GM04504 (cell line): ENCODE measurements around the gene EMD.
"Not testable (repeated sequence)": the region's sequence is repeated elsewhere in the genome, so short reads cannot be mapped to it uniquely, and the experiment has no call there.

ENCODE experiments used
- DNase-seq: peaks from one replicate; pipeline ENCODE4 v3.0.0-alpha.2; 2012; ENCODE audit warnings: low read depth

The EMD gene

DNA sequence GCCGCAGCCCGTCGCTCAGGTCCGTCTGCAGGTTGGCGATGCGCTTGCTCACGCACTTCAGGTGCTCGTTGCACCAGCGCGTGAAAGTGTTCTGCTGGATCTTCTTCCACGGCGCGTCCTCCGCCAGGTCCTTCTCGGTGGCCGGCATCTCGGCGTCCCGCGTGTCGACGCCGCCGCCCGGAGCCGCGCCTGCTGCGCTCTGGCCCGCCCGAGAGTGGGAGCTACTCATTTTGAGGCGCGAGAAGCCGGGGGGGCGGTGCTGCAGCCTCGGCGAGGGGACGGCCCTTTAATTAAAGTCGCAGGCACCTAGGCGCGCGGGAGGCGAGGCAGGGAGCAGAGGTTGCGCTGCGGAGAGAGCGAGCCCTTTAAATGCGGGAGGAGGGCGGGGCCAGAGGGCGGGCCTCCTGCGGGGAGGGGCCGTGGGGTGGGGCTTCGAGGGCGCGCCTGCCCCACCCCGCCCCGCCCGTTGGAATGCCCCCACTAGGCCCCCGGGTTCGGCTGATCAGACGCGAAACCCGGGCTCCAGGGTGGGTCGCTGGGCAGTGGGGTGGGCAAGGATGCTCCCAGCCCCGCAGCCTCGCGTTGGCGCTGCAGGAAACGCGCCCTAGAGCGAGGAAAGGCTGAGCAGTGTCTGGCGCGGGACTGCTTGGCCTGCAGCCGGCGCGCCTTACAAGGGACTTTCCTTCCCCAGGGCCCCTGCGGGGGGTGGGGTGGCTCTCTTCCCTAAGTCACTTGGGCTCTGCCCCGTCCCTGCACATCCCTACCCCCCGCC is 7.9 kb upstream of the EMD start:
- peak; percentile 86 for DNase-seq

GRCh38 chrX:154371789-154372300 is 7.2 kb upstream of the EMD start:
- no peak for DNase-seq

DNA sequence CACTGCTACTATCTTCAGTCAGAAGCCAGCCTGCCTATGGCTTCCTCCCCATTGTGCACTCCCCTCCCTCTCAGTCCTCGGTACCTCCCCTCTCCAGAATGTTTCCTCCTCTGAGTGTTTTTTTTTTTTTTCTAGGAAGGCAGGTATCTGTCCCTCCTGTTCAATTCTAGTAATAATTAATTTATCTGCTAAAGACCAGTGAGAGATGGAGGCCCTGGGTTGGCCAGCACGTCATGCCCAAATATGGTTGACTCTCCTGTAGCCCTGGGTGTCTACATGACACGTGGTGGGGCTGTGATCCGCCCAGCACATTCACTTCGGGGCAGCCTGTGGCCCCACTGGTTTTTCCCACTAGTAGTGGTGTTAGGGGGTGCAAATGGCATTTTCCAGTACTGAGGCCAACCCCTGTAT is 6.5 kb upstream of the EMD start:
- no peak for DNase-seq

- DNase-seq, result peak; percentile 47
Observed at GRCh38 chrX:154373340-154374306, 5.5 kb upstream of the EMD start.

- DNase-seq, result no peak
Observed at GRCh38 chrX:154374313-154375155, 4.6 kb upstream of the EMD start, which contains the start of gene FLNA. Gene FLNA, minus strand, starts transcription at chrX:154374634. Its CDS starts 3,389 bp downstream, at chrX:154371245.

GRCh38 chrX:154375156-154375504 is 4.0 kb upstream of the EMD start:
- DNase-seq, result no peak

DNA sequence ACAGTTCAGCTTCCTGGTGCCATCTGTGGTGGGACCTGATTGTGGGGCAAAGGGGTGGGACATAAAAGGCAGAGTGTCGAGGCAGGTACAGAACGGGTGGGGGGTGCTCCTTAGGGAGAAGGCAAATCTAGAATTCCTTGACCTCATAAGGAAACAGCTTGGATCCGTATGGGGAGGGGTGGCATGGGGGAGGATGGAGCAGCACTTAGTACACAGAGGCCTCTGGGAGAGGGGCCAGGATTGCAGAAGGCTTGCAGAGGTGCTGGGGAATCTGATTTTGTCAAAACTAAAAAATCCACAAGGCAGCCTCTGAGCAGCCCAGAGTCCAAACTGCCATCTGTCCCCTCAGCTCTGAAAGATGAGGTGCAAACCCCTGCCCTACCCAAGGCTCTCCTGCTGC is 2.3 kb upstream of the EMD start:
- DNase-seq, result no peak

- no peak for DNase-seq
Observed at GRCh38 chrX:154378059-154378798, 866 bp upstream of the EMD start.

DNA sequence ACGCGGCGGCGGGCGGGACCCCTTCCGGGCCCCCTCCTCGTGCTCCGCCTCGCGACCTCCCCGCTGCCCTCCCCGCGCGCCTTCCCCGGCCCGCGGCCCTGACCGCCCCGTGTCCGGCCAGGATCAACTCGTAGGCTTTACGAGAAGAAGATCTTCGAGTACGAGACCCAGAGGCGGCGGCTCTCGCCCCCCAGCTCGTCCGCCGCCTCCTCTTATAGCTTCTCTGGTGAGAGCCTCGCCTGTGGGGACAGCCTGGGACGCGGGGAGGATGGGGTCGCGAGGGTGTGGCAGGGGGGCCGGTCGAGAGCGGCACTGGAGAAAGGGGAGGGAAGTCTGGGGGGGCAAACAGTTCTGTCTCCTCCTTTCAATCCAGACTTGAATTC is 465 bp downstream of the EMD start:
- DNase-seq, result no peak

- no peak for DNase-seq
Observed at GRCh38 chrX:154380153-154380552, 1.1 kb downstream of the EMD start.

DNA sequence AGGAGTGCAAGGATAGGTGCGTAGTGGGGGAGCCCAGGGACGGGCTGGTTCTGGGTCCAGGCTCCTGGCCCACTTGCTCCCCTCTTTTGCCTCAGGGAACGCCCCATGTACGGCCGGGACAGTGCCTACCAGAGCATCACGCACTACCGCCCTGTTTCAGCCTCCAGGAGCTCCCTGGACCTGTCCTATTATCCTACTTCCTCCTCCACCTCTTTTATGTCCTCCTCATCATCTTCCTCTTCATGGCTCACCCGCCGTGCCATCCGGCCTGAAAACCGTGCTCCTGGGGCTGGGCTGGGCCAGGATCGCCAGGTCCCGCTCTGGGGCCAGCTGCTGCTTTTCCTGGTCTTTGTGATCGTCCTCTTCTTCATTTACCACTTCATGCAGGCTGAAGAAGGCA is 1.7 kb downstream of the EMD start:
- DNase-seq, result no peak

GRCh38 chrX:154381271-154381670 is 2.2 kb downstream of the EMD start:
- DNase-seq, result no peak

DNA sequence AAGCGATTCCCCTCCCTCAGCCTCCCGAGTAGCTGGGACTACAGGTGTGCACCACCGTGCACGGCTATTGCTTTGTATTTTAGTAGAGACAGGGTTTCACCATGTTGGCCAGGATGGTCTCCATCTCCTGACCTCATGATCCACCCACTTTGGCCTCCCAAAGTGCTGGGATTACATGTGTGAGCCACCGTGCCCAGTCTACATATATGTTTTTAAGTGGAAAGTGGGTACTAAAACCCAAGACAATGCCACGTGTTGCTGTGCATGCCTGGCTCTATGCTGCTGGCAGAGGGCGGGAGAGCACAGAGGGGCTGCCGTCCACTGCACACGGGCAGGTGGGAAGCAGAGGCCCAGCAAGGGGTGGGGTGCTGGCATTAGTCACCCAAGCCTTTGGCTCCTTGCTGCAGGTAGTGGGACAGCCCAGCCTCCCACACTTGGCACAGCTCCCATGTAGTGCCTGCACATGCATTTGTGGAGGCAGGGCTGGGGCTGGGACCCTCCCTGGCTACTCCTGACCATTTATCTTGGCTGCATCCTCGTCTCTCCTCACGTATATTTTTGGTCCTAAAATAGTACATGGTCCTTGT is 3.5 kb downstream of the EMD start:
- DNase-seq, result no peak

DNA sequence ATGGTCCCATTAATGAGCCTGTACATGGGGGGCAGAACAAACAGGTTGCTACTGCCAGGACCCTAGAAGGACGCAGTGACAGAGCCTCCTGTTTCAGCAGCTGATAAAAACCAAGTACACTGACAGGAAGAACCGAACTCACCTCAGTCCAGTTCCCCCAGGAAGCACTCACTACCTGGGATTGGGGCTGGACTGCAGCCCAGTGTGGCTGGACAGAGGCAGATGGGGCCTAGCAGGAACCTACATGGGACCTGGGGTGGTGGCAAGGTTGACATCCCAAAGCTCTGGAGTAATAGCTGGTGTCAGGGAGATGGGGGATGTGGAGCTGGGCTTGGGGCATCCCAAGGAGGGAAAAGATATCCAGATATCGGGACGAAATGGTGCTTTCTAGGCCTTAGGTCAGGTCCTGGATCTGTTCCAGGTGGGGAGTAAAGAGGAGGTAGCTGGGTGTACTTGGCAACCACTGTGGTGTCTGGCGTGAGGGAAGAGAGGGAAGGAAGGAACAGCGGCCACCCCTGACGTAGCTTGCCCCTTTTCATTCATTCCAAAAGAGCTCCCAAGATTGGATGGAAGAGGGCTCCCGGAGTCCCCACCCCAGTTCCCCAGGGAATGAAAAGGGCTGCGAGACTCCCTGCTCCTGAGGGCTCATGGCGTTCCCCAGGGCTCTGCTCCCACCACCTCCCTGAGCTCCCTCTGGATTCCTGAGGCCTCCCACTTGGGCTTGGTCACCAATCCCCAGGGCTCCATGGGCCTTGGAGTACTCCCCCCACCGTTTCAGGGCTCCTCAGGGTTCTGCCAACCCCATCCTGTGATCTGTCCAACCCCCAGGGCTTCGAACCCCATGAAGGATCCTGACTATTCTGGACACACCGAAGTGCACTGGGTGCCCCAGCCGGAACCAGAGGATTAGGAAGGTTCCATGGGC is 4.5 kb downstream of the EMD start:
- no peak for DNase-seq

DNA sequence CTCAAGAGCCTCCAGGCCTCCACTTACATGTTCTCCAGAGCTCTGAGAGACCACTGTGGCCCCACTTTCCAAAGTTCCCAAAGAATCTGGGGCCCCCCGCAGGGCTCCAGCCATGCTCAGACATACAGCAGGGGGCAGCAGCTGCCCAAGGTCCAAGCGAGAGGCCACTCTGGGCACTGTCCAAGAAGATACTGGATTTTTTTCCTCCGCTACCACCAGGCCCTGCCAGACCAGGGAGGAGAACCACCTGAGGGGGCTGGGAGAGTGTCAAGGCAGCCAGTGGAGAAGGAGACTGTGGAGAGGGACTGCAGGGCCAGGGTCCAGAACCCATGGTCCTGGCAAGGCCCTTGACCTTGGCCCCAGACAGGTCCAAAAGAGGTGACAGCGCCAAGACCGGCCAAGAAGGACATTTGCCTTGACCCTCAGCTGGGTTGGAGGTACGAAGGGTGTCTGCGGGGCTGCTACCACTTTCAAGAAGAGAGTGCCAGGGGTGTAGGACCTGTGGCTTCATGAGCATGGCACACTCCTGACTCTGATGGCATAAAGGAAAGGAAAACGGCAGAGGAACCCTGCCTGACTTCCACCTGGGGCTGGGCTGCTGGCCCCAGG is 5.3 kb downstream of the EMD start:
- no peak for DNase-seq

DNA sequence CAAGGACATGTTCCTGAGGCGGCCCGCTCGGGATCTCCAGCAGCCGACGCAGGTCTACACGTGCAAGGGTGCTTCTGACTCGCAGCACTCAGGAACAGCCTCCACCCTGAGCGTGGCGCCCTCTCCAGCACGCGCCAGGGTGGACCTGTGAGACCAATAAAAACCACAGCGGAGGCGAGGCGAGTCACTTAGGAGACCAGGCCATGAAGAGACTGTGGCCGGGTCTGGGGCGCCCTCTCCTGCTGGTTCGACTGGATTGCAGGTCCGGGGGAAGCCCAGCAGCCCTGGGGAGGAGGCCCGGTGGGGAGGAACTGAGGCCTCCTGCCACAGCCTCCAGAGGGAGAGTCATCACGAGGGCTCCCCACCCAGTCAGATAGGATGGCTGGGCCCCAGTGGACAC is 9.0 kb downstream of the EMD start:
- DNase-seq, result not testable (repeated sequence)

- not testable (repeated sequence) for DNase-seq
Observed at GRCh38 chrX:154388649-154389048, 9.6 kb downstream of the EMD start.

- not testable (repeated sequence) for DNase-seq
Observed at GRCh38 chrX:154389812-154390747, 11.0 kb downstream of the EMD start.
